HG03432 (cell line): ENCODE measurements around the gene GPS2.
"Not testable (repeated sequence)": the region's sequence is repeated elsewhere in the genome, so short reads cannot be mapped to it uniquely, and the experiment has no call there.

Source experiments
- ATAC-seq: cut with Tn5 transposase; IDR thresholded peaks from one replicate; pipeline ENCODE4 v1.9.1; 2021; ENCODE audit warnings: mild to moderate bottlenecking, moderate library complexity; ENCODE audit not compliant: unreplicated experiment

Gene GPS2

DNA sequence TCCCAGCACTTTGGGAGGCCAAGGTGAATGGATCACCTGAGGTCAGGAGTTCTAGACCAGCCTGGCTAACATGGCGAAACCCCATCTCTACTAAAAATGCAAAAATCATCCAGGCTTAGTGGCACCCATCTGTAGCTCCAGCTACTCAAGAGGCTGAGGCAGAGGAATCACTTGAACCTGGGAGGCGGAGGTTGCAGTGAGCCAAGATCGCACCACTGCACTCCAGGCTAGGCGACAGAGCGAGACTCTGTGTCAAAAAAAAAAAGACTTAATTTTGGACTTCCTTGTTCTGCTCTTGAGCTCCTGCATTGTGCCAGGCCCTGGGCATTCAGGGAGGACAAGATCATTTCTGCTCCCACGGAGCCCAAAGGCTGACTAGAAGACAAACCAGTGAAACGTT lies 22.4 kb upstream of the GPS2 start:
- ATAC-seq = not testable (repeated sequence)

DNA sequence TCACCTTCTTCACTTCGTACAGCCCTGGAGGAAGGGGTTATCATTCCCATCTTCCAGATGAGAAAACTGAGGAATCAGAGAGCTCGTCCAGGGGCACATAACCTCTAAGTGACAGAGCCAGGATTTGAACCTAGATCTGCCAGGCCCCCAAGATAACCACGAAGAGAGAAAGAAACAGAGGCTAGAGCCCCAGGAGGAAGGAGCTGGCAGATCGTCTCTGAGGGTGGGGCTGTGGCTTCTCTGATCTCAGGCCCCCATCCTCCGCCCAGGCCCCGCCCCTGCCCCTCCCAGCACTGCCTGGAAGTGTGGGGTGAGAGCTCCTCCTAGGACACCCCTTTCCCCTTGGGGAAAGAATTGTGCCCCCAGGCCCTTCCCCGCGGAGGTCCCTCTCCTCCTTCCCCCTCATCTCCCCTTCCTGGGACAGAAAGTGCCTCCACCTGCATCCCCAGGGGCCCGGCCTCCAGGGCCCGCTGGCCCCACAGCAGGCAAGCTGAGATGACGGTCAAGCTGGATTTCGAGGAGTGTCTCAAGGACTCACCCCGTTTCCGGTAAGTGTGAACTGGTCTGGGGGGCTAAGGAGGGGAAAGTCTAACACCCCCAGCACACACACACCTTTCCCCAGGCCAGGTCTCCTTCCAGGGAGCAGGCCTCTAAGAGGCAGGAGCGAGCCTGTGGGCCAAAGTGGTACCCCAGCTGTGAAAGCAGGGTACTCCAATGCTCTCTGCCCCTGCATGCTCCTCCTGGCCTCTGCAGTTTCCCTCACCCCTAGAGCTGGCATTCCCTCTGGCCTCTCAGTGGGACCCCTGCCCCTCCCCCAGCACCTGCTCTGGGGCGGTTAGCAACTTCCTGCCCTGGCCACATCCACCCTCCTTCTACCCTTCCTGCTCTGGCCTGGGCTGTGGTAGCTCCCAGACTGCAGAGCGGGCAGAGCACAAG lies 21.3 kb upstream of the GPS2 start, which contains the start of gene ACAP1:
ACAP1 (plus strand) TSS at position 290 of the 936 bp plus-strand sequence; CDS start at position 496, 206 bp downstream.
- peak; percentile 65 for ATAC-seq

GRCh38 chr17:7335765-7336164 lies 20.6 kb upstream of the GPS2 start:
- not testable (repeated sequence) for ATAC-seq

GRCh38 chr17:7334938-7335538 lies 19.9 kb upstream of the GPS2 start:
- ATAC-seq = no peak

DNA sequence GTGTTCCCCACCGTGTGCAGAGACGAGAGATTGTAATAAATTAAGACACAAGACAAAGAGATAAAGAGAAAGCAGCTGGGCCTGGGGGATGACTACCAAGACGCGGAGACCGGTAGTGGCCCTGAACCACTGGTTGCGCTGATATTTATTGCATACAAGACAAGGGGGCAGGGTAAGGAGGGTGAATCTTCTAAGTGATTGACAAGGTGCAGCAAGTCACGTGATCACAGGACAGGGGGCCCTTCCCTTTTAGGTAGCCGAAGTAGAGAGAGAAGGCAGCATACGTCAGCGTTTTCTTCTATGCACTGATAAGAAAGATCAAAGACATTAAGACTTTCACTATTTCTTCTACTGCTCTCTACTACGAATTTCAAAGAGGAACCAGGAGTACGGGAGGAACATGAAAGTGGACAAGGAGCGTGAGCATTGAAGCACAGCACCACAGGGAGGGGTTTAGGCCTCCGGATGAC lies 17.5 kb upstream of the GPS2 start:
- ATAC-seq = not testable (repeated sequence)

- ATAC-seq = no peak
These were observed 17.0 kb upstream of the GPS2 start for GRCh38 chr17:7332111-7332510.

DNA sequence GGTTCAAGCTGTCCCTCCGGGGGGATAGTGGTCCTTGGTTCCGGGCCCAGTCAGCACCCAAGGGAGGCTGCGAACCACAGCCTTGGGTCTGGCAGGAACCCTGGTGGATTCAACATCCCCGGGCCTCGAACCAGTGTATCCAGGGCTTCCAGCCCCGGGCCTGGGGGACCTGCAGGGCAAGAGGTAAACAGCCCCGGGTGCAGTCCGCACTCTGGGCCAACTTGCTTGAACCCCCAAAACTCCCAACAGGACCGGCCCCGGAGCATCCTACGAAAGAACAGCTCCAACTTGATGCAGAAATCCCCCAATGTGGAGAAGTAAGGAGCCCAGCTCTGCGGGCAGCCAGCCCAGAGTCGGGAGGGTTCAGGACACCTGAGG lies 15.5 kb upstream of the GPS2 start:
- ATAC-seq = no peak

DNA sequence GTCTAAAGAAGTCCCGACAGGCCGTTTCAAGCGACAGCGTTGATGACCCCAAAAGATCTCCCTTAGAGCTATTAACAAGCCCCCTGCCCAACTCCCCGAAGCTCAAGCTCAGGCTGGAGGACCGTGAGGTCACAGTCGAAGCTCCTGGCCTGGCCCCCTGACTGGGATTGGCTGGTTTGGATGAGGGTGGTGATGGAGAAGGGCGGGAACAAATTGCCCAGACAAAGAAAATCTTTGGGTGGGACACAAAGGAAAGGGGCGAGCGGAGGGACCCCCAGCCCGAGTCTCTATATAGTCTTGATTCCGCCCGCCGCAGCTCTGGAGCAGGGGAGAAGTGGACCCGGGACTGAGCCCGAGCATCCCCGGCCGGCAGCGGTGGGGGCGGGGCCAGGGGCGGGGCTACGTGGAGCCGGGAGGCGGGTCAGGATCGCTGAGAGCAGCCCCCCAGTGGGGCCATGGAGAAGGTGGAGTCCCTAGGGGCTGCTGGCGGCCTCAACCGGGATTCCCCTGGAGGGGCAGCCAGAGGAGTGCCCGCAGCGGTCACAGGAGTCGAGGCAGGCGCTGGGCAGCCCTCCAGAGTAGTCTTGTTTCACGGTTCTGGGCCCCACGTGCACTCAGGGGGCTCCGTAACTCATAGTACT lies 15.0 kb upstream of the GPS2 start:
- ATAC-seq = peak; percentile 44

DNA sequence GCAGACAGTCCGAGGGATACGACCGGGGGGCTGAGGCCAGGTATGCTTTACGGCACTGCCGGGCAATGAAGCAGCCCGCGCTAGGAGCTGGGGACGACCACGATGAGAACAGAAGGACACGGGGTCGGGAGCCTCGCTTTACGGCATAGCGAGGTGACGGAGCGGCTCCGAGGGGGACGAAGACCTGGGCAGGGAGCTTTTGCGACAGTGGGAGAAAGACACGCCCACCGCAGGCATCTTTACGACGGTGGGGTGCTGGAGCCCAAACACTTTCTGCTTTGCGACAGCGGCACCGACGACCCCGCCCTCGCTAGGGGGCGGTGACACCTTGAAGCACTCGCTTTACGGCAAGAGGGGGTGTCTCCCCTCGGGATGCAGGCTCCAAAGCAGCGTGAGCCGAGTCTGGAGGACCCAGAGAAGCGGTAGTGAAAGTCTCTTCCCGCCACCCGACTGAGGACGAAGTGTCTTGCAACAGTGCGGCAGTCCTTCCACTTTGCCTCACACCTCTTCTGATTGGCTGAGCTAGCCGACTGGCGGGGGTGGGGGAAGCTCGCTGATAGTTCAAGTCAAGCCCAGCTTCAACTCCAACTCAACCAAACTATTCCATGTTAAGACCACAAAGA lies 14.3 kb upstream of the GPS2 start:
- peak; percentile 61 for ATAC-seq

- peak; percentile 16 for ATAC-seq
These were observed 13.7 kb upstream of the GPS2 start, which contains the start of gene NEURL4 for GRCh38 chr17:7328840-7329373. Gene NEURL4, minus strand, starts transcription at chr17:7329335. Its CDS starts 23 bp downstream, at chr17:7329312.

DNA sequence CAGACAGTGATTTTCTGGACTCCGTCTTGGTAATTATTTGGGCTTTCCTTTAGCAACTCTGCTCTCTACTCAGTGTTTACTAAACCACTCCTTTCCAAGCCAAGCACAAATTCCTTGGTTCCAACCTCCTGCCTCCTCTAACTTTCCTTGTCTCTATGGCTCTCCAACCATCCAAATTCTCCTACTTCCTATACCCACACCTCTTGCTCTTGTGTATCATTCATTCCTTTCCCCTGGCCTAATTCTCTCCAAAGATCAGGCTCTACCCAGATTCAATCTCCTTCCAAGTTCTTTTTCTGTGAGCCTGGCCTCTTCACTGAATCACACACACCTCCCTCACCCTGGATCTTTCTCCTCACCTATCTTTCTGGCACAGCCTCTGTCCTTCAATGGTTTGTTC lies 12.8 kb upstream of the GPS2 start:
- no peak for ATAC-seq

- ATAC-seq = no peak
These were observed 12.3 kb upstream of the GPS2 start for GRCh38 chr17:7327501-7327900.

GRCh38 chr17:7327056-7327455 lies 11.9 kb upstream of the GPS2 start:
- ATAC-seq = no peak

- no peak for ATAC-seq
These were observed 11.0 kb upstream of the GPS2 start for GRCh38 chr17:7326186-7326585.

DNA sequence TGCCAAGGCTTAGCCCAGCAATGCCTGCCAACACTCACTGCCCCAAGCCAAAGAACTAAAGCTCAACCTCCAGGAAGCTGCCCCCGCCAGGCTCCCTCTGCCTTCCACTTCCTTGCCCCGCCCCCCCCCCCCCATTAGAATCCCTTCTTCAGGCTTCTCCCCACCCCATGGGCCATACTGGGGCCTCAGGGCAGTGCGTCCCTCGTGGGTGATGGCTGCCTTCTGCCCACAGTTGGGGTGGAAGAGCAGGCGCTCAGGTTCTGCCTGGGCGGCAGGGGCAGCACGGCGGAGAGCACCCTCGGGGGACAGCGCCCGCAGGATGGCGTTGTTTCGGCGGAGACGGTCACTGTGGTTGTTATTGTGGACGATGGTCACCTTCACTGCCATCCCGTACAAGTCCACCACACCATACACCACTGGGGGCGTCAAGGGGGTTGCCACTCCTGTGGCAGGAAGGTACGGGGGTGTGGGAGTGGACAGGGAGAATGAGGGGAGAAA lies 9.9 kb upstream of the GPS2 start:
- ATAC-seq = no peak

DNA sequence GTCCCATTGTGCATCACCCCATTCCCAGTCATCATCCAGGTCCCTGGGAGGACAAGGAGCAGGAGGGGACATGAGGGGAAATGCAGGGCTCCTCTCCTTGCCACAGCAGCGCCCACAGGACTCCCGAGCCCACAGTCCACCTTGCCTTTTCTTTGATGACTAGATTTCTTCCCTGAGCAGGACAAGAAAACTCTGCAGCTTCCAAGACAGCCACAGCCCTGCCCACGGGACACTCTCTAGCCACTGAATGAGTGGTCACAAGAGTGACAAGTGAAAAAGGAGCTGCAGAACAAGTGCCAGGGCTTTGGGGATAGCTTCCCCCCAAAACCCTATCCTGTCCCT lies 9.2 kb upstream of the GPS2 start:
- ATAC-seq = no peak

GRCh38 chr17:7323731-7324437 lies 8.7 kb upstream of the GPS2 start:
- no peak for ATAC-seq

DNA sequence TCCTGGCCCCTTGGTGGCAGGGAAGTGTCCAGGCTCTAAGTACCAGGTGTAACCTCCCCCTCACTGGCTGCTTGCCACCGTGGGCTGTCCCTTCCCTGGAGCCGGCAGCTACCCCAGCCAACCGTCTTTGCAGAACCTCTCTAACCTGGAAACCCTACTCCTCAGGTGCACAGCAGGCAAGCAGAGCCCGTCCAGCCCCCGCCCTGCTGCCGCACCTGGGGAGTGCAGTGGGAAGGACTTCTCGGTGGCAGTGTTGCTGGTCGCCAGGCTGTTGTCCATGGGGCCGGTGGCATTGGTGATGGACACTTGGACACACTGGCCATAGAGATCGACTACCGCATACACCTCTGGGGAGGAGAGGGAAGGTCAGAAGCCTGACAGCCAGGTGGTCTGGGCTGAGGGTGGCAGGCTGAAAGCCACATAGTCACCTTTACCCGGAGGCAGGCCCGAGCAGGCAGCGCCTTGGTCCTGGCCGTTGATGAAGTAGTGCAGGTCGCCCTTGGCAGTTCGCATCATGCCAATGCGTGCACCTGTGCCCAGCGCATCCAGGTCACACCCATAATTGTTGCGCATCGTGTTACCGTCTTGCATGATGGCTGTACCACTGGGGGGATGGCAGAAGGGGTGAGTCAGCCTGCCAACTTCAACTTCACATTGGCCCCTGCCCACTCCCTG lies 7.5 kb upstream of the GPS2 start:
- no peak for ATAC-seq

GRCh38 chr17:7321466-7321865 lies 6.3 kb upstream of the GPS2 start:
- ATAC-seq = no peak
